ENCODE measurements around the gene SOCS6.
"Not testable (repeated sequence)": the region's sequence is repeated elsewhere in the genome, so short reads cannot be mapped to it uniquely, and the experiment has no call there.

Gene SOCS6

DNA sequence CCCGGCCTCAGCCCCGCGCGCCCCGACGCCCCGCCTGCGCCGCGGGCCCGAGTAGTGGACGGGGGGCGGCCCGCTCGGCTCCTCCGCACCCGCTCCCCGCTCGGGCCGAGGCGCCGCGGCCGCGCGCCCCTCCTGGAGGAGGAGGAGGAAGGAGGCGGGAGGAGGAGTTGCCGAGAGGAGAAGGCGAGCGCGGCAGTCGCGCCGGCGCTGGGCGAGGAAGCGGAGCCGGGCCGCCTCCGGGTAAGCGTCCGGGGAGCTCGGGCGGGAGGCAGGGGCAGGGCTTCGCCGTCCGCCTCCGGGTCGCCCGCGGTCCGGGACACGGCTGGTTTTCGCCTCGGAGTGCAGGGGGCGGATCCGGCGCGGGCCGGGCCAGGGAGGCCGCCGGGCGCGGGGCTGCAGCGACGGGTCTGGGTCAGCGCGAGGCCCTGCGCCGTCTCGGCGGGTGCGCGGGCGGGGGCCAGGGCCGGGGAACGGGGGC, at the start of gene SOCS6:
Gene SOCS6 (plus strand): TSS at position 195 of the 478 bp plus-strand sequence. CDS start 35,624 bp downstream, outside the sequence.
- Histone ChIP-seq H3K9ac (ENCODE audit: low read depth in 1 of 2, low read length in 2 of 2) (peak within 1 kb of the TSS; percentile 89 to 90), H3K36me3 (ENCODE audit: control insufficient read depth in 2 of 2, insufficient read depth in 2 of 2, low read length in 2 of 2) (no peaks in the 10 kb centered on the region), H3K27ac (ENCODE audit: low read depth in 2 of 2, low read length in 2 of 2) (peak within 1 kb of the TSS; percentile 86 to 88), H3K4me1 (ENCODE audit: control insufficient read depth in 2 of 2, insufficient read depth in 2 of 2, low read length in 2 of 2) (peaks cover 24 to 33% of the 10 kb centered on the region in 2 donors), H3K9me3 (ENCODE audit: control insufficient read depth in 2 of 2, low read length in 2 of 2) (no peaks in the 10 kb centered on the region), H3K27me3 (ENCODE audit: control insufficient read depth in 2 of 2, insufficient read depth in 2 of 2, low read length in 2 of 2) (no peaks in the 10 kb centered on the region), H3K4me3 (ENCODE audit: low read length in 2 of 2) (peak within 1 kb of the TSS; percentile 74 to 97)

DNA sequence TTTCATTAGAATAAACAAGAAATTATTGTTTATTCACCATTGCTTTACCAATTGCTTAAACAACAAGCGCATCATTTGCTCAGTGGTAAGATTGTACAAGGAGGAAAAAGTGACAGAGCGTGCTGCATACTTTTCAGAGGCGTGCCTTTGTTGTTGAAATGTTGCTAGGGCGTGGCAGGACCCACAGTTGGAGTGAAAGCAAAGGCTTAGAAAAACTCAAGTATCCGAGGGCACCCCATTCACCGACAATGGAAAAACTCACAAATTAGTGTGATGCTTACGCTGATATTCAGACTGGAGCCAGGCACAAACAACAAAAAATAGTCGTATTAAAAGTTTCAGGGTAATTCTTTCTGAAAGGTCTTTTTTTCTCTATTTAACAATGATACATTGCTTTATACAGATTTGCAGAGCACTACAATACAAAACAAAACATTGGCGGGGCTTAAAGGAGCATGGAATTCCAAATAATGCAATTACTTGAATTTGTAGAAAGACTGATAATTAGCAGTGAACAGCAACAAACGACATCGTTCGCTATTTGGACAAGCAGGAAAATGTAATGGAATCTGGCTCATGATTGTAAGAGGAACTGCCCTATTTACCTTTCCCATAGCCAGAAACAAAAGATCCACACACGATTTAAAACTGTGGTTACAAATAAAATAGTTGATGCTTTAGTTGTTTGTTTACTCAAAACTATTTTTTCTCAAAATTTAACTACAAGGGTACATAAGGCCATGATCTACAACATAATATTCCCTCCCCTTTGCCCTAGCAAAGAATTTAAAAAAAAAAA, 45.5 kb upstream of the SOCS6 start:
- no peaks in the 10 kb centered on the region for H3K27me3 ChIP-seq (ENCODE audit: control insufficient read depth in 2 of 2, insufficient read depth in 2 of 2, low read length in 2 of 2)
- no peaks in the 10 kb centered on the region for H3K36me3 ChIP-seq (ENCODE audit: control insufficient read depth in 2 of 2, insufficient read depth in 2 of 2, low read length in 2 of 2)
- no peak overlapping the region for H3K27ac ChIP-seq (ENCODE audit: low read depth in 2 of 2, low read length in 2 of 2)
- no peak overlapping the region for H3K9ac ChIP-seq (ENCODE audit: low read depth in 1 of 2, low read length in 2 of 2)
- peaks cover 0 to 8% of the 10 kb centered on the region in 2 donors for H3K4me1 ChIP-seq (ENCODE audit: control insufficient read depth in 2 of 2, insufficient read depth in 2 of 2, low read length in 2 of 2)
- no peaks in the 10 kb centered on the region for H3K9me3 ChIP-seq (ENCODE audit: control insufficient read depth in 2 of 2, low read length in 2 of 2)
- no peak overlapping the region for H3K4me3 ChIP-seq (ENCODE audit: low read length in 2 of 2)

- Histone ChIP-seq H3K9me3 (ENCODE audit: control insufficient read depth in 2 of 2, low read length in 2 of 2) (no peaks in the 10 kb centered on the region), H3K4me1 (ENCODE audit: control insufficient read depth in 2 of 2, insufficient read depth in 2 of 2, low read length in 2 of 2) (peaks cover 0 to 8% of the 10 kb centered on the region in 2 donors), H3K9ac (ENCODE audit: low read depth in 1 of 2, low read length in 2 of 2) (no peak overlapping the region), H3K36me3 (ENCODE audit: control insufficient read depth in 2 of 2, insufficient read depth in 2 of 2, low read length in 2 of 2) (no peaks in the 10 kb centered on the region), H3K27me3 (ENCODE audit: control insufficient read depth in 2 of 2, insufficient read depth in 2 of 2, low read length in 2 of 2) (no peaks in the 10 kb centered on the region), H3K4me3 (ENCODE audit: low read length in 2 of 2) (no peak overlapping the region), H3K27ac (ENCODE audit: low read depth in 2 of 2, low read length in 2 of 2) (no peak overlapping the region)
These were observed 42.8 kb upstream of the SOCS6 start for GRCh38 chr18:70246061-70246466.

GRCh38 chr18:70249118-70249517, 39.7 kb upstream of the SOCS6 start:
- H3K27me3 ChIP-seq (ENCODE audit: control insufficient read depth in 2 of 2, insufficient read depth in 2 of 2, low read length in 2 of 2), result no peaks in the 10 kb centered on the region
- H3K4me3 ChIP-seq (ENCODE audit: low read length in 2 of 2), result no peak overlapping the region
- no peaks in the 10 kb centered on the region for H3K36me3 ChIP-seq (ENCODE audit: control insufficient read depth in 2 of 2, insufficient read depth in 2 of 2, low read length in 2 of 2)
- no peaks in the 10 kb centered on the region for H3K9me3 ChIP-seq (ENCODE audit: control insufficient read depth in 2 of 2, low read length in 2 of 2)
- no peaks in the 10 kb centered on the region for H3K4me1 ChIP-seq (ENCODE audit: control insufficient read depth in 2 of 2, insufficient read depth in 2 of 2, low read length in 2 of 2)
- H3K27ac ChIP-seq (ENCODE audit: low read depth in 2 of 2, low read length in 2 of 2), result no peak overlapping the region
- no peak overlapping the region for H3K9ac ChIP-seq (ENCODE audit: low read depth in 1 of 2, low read length in 2 of 2)

DNA sequence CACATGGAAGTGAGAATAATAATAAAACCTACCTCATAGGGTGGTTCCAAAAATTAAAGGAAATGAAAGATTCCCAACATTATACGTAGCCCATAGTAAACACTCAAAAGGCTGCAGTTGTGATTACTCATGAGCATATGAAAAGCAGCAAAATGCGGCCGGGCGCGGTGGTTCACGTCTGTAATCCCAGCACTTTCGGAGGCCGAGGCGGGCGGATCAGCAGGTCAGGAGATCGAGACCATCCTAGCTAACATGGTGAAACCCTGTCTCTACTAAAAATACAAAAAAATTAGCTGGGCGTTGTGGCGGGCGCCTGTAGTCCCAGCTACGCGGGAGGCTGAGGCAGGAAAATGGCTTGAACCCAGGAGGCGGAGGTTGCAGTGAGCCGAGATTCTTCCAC, 39.0 kb upstream of the SOCS6 start:
- H3K9me3 ChIP-seq (ENCODE audit: control insufficient read depth in 2 of 2, low read length in 2 of 2); H3K9ac ChIP-seq (ENCODE audit: low read depth in 1 of 2, low read length in 2 of 2); H3K4me1 ChIP-seq (ENCODE audit: control insufficient read depth in 2 of 2, insufficient read depth in 2 of 2, low read length in 2 of 2); H3K27ac ChIP-seq (ENCODE audit: low read depth in 2 of 2, low read length in 2 of 2); H3K36me3 ChIP-seq (ENCODE audit: control insufficient read depth in 2 of 2, insufficient read depth in 2 of 2, low read length in 2 of 2); H3K27me3 ChIP-seq (ENCODE audit: control insufficient read depth in 2 of 2, insufficient read depth in 2 of 2, low read length in 2 of 2); H3K4me3 ChIP-seq (ENCODE audit: low read length in 2 of 2): not testable (repeated sequence)

- no peaks in the 10 kb centered on the region for H3K4me1 ChIP-seq (ENCODE audit: control insufficient read depth in 2 of 2, insufficient read depth in 2 of 2, low read length in 2 of 2)
- H3K4me3 ChIP-seq (ENCODE audit: low read length in 2 of 2), result no peak overlapping the region
- H3K9ac ChIP-seq (ENCODE audit: low read depth in 1 of 2, low read length in 2 of 2), result no peak overlapping the region
- no peak overlapping the region for H3K27ac ChIP-seq (ENCODE audit: low read depth in 2 of 2, low read length in 2 of 2)
- H3K9me3 ChIP-seq (ENCODE audit: control insufficient read depth in 2 of 2, low read length in 2 of 2), result no peaks in the 10 kb centered on the region
- H3K27me3 ChIP-seq (ENCODE audit: control insufficient read depth in 2 of 2, insufficient read depth in 2 of 2, low read length in 2 of 2), result no peaks in the 10 kb centered on the region
- no peaks in the 10 kb centered on the region for H3K36me3 ChIP-seq (ENCODE audit: control insufficient read depth in 2 of 2, insufficient read depth in 2 of 2, low read length in 2 of 2)
These were observed 38.1 kb upstream of the SOCS6 start for GRCh38 chr18:70250781-70251180.

DNA sequence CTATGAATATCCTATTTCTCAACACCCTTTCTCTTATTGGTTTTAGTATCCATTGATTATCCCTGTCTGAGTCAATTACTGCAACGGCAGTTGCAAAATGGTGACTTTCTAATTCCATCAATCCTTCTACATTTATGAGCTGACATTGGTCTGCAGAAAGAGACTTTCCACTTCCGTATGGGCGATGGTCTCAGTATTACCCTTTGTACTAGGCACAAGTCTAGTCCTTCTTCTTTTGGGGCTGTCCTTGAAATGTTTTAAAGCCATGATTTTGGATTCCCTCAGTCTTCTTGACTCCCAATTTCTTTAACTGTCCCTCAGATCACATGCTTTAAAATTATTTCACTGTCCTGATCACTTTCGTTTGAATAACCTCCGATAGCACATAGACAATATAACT, 32.7 kb upstream of the SOCS6 start:
- no peaks in the 10 kb centered on the region for H3K27me3 ChIP-seq (ENCODE audit: control insufficient read depth in 2 of 2, insufficient read depth in 2 of 2, low read length in 2 of 2)
- H3K36me3 ChIP-seq (ENCODE audit: control insufficient read depth in 2 of 2, insufficient read depth in 2 of 2, low read length in 2 of 2), result no peaks in the 10 kb centered on the region
- H3K9ac ChIP-seq (ENCODE audit: low read depth in 1 of 2, low read length in 2 of 2), result no peak overlapping the region
- H3K4me3 ChIP-seq (ENCODE audit: low read length in 2 of 2), result no peak overlapping the region
- H3K27ac ChIP-seq (ENCODE audit: low read depth in 2 of 2, low read length in 2 of 2), result no peak overlapping the region
- no peaks in the 10 kb centered on the region for H3K9me3 ChIP-seq (ENCODE audit: control insufficient read depth in 2 of 2, low read length in 2 of 2)
- H3K4me1 ChIP-seq (ENCODE audit: control insufficient read depth in 2 of 2, insufficient read depth in 2 of 2, low read length in 2 of 2), result no peaks in the 10 kb centered on the region

- H3K36me3 ChIP-seq (ENCODE audit: control insufficient read depth in 2 of 2, insufficient read depth in 2 of 2, low read length in 2 of 2), result no peaks in the 10 kb centered on the region
- H3K9me3 ChIP-seq (ENCODE audit: control insufficient read depth in 2 of 2, low read length in 2 of 2), result no peaks in the 10 kb centered on the region
- no peak overlapping the region for H3K27ac ChIP-seq (ENCODE audit: low read depth in 2 of 2, low read length in 2 of 2)
- H3K4me1 ChIP-seq (ENCODE audit: control insufficient read depth in 2 of 2, insufficient read depth in 2 of 2, low read length in 2 of 2), result no peaks in the 10 kb centered on the region
- H3K4me3 ChIP-seq (ENCODE audit: low read length in 2 of 2), result no peak overlapping the region
- no peak overlapping the region for H3K9ac ChIP-seq (ENCODE audit: low read depth in 1 of 2, low read length in 2 of 2)
- H3K27me3 ChIP-seq (ENCODE audit: control insufficient read depth in 2 of 2, insufficient read depth in 2 of 2, low read length in 2 of 2), result no peaks in the 10 kb centered on the region
These were observed 31.9 kb upstream of the SOCS6 start for GRCh38 chr18:70256994-70257393.

GRCh38 chr18:70258243-70258642, 30.6 kb upstream of the SOCS6 start:
- no peaks in the 10 kb centered on the region for H3K27me3 ChIP-seq (ENCODE audit: control insufficient read depth in 2 of 2, insufficient read depth in 2 of 2, low read length in 2 of 2)
- no peak overlapping the region for H3K9ac ChIP-seq (ENCODE audit: low read depth in 1 of 2, low read length in 2 of 2)
- no peak overlapping the region for H3K4me3 ChIP-seq (ENCODE audit: low read length in 2 of 2)
- no peaks in the 10 kb centered on the region for H3K9me3 ChIP-seq (ENCODE audit: control insufficient read depth in 2 of 2, low read length in 2 of 2)
- H3K4me1 ChIP-seq (ENCODE audit: control insufficient read depth in 2 of 2, insufficient read depth in 2 of 2, low read length in 2 of 2), result no peaks in the 10 kb centered on the region
- no peaks in the 10 kb centered on the region for H3K36me3 ChIP-seq (ENCODE audit: control insufficient read depth in 2 of 2, insufficient read depth in 2 of 2, low read length in 2 of 2)
- no peak overlapping the region for H3K27ac ChIP-seq (ENCODE audit: low read depth in 2 of 2, low read length in 2 of 2)

- Histone ChIP-seq H3K9ac (ENCODE audit: low read depth in 1 of 2, low read length in 2 of 2) (no peak overlapping the region), H3K27me3 (ENCODE audit: control insufficient read depth in 2 of 2, insufficient read depth in 2 of 2, low read length in 2 of 2) (no peaks in the 10 kb centered on the region), H3K36me3 (ENCODE audit: control insufficient read depth in 2 of 2, insufficient read depth in 2 of 2, low read length in 2 of 2) (no peaks in the 10 kb centered on the region), H3K9me3 (ENCODE audit: control insufficient read depth in 2 of 2, low read length in 2 of 2) (no peaks in the 10 kb centered on the region), H3K4me3 (ENCODE audit: low read length in 2 of 2) (no peak overlapping the region), H3K27ac (ENCODE audit: low read depth in 2 of 2, low read length in 2 of 2) (no peak overlapping the region), H3K4me1 (ENCODE audit: control insufficient read depth in 2 of 2, insufficient read depth in 2 of 2, low read length in 2 of 2) (no peaks in the 10 kb centered on the region)
These were observed 28.2 kb upstream of the SOCS6 start for GRCh38 chr18:70260683-70261082.

Data from mucosa of rectum (tissue), 2 donors.